Activated CD8-positive, alpha-beta memory T cell treated with anti-CD3 and anti-CD28 coated beads for 24 hours (primary cell): Measurements from ENCODE around the gene NGRN.

Experiments used
- DNase-seq: peaks from one replicate; pipeline ENCODE4 v3.0.0-alpha.2; 2020

The NGRN gene

GRCh38 chr15:90320062-90320884, 54.8 kb downstream of the NGRN start:
- DNase-seq, result peak; percentile 84

- no peak for DNase-seq
Measured at GRCh38 chr15:90320885-90321278, 55.4 kb downstream of the NGRN start.
